KBM-7 (cell line): ENCODE data around the gene VAPA.
"Not testable (repeated sequence)": the region's sequence is repeated elsewhere in the genome, so short reads cannot be mapped to it uniquely, and the experiment has no call there.

Source experiments
- DNase-seq: peaks from one replicate; pipeline ENCODE4 v3.0.0-alpha.2; 2015
- in situ Hi-C: fragments of 300-500 bp; cut with MboI; formaldehyde crosslinking; loops from 2 replicates; pipeline ENCODE4 v1.14.3; 2020; ENCODE audit warnings: low sequenced_read_pairs, low pct_unique_long_range_greater_than_20kb, mixed read lengths

Gene VAPA

DNA sequence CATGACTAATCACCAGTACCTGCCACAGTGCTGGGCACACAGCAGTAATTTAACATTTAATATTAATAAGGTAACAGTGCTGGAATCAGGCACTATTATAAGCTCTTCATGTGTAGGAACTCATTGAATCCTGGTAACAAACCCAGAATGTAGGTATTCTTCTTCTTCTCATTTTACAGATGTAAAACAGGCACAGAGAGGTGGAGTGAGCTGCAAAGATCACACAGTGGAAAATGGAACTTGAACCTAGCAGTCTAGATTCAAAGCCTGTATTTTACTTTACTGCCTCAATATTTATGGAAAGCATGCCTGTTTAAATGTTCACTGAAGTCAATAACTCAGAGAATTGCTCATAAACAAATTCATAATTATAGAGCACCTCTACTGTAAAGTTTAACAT, 3.7 kb upstream of the VAPA start:
- in situ Hi-C loops: no loop called here
- DNase-seq: no peak

DNA sequence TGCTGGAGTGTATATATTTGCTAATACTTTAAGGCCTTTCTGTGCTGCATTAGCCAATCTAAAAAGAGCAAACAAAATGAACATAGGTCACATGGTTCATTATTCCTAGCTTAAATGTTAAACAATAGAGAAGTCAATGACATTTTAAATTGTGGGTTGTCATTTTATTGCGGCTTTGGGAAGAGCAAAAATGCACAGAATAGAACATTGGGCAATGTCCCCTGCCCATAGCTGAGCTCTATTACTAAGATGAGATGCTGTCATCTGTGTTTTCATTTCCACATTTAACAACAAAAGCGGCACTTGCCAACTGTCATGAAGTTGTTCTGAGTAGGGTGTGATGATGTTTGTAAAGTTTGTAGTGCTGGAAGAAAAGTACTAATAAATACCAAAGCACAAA, 3.2 kb upstream of the VAPA start:
- DNase-seq: no peak
- in situ Hi-C loops: no loop called here

DNA sequence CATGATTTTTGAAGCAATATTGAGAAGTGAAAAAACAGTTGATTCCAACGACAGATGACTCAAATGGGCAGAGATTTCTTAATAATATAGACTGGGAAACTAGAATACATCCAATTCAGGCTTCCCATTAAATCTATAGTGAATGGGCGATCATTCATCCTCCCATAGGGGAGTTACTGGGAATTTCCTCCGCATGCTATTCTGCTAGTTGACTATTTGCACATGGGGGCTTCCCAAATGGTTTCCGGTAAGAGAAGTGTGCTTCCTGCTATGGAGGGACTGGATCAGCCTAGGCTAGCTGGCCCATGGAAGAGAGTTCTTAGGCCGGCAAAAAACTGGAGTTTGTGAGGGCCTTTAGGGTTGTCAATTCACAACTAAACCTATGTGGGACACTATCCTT, 2.6 kb upstream of the VAPA start:
- DNase-seq: no peak
- in situ Hi-C loops: no loop called here

DNA sequence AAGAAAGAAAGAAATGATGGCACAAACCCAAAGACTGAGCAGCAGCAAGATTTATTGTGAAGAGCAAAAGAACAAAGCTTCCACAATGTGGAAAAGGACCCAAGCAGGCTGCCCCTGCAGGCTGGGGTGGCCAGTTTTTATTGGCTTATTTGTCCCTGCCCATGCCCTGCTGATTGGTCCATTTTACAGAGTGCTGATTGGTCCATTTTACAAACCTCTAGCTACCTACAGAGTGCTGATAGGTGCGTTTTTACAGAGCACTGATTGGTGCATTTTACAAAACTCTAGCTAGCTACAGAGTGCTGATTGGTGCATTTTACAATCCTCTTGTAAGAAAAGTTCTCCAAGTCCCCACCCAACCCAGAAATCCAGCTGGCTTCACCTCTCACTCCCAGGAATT, 1.5 kb upstream of the VAPA start:
- DNase-seq, in situ Hi-C loops: not testable (repeated sequence)

DNA sequence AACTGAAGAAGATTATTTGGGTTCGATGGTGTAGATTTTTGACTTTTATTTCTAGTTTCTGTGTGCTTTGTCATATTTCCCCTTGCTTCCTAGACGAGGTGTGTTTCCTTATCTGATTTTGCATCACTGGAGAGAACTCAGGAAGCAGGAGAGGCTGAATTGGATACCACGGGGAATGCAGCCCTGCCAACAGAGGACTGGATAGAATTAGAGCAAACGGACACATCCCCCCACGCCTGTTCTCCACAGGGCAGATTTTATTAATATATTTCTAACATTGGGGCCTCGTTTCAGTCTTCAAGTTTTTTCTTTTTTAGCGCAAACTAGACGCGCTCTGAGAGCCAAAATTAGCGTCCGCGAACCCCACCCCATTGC, 678 bp upstream of the VAPA start:
- in situ Hi-C loops: no loop called here
- no peak for DNase-seq

DNA sequence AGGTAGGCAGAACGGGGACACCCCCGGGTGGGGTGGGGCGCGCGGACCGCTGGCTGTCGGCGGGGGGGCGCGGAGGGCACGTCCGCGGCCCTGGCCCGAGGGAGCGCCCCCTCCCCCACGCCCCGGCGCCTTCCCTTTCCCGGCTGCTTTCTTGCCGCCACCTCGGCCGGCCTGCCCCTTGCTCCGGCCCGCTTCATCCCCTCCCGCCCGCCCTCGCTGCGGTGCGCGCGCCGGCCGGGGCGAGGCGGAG, 443 bp downstream of the VAPA start:
- no peak for DNase-seq
- in situ Hi-C loops: no loop called here

DNA sequence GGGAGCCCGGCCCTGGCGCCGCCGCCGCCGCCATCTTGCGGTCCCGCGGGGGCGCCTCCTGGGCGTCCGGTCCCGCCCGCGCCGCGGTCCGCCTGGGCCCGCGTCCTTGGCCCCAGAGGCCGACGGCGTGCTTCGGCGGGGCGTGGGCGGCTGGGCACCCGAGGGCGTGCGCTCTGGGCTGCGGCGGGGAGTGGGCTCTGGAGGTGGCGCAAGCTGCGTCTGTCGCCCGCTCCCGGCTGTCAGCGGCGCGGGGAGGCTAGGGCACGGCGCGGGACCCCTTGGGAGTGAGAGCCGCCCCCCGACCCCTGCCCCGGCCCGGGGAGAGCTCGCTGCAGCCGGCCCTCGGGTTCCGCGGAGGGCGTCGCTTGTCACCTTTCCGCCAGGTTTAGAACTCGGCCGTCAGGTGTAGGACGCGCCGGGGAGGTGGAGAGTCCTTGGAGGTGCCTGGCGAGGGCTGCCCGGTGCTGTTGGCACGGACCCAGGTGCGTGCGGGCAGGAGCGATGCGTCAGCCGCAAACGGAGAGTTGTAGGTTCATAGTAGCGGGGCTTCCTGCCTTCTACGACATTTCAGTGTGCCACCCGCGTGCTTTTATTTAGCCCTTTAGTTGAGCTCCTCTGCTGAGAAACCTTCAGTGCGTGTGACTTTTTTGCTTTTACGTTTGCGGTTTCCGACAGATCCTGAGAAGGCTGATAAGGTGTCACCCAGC, 921 bp downstream of the VAPA start:
- DNase-seq: peak; percentile 75
- in situ Hi-C loops: no loop called here

DNA sequence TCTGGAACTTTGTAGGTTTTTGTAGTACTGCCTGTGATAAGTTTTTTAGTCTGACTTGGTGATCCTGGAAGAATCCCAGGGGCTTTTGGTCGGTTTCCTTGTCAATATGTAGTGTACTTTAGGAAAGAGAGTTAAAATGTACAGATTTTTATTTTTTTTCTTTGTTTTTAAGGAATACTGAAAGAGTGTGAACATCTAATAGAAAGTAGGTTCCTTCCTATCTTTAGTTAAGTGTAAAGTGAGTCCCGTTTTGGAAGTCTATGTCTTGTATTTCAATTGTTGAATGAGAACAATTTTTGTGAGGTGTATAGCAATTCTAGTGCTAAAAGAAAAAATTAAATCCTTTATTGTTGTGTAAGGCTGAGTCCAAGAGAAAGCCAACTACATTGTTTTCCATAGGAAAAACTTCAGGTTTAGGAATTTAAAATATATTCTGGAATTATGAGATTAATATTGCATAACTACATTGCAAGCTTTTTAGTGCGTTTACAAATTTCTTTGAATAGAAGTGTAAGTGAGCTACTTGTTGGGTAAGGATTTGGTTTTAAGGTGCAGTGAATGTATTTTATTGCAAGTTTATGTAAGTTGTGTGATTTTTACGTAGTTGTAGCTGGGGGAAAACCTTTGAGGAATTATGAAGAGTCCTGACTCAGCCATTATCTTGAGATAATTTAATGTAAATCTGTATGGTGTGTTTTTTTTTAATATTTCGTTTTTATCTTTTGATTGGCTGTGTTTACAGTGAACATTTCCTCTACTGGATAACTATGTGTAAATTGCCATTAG, 1.7 kb downstream of the VAPA start:
- in situ Hi-C loops: no loop called here
- DNase-seq: no peak

DNA sequence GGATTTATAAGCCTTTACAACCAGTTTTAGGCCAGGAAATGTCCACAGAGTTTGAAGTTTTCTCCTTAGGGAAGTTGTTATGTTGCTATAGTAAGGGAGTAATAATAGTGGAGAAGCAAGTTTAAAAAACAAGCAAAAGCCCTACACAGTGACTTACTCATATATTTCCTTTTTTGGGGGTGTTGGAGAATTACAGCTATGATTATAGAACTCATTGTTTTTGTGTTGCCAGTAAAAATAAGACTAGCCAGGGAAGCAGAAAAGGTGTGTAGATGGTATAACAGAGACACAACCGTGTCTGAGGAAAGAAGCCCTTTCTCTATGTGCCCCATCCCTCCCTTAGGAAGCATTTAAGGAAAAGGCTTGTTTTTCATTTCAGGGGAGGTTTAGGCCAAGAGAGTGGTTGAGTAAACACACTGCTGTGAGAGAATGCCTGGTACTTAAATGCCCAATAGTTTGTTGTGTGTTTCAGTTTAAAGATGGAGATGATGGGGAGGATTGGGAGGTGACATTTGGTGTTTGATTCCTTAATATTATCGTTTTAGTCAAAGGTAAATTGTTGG, 2.3 kb downstream of the VAPA start:
- DNase-seq: no peak
- in situ Hi-C loops: no loop called here

DNA sequence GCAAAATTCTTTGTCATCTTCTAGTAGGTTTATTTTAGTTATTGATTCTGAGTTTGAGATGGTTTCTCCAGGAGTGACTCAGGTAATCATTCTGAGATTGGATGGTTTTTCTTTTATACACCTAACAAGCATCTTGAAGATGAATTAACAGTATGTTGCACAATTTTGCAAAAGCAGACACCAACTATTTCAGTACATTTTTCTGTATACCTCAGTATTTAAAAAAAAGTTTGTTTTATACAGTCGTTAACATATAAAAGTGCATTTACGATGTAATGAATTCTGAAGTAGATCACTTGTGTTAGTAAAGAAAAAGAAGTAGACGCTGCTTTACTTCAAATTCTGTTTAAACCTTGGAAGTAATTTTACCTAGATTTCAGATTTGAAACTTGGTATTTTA, 3.0 kb downstream of the VAPA start:
- in situ Hi-C loops: no loop called here

DNA sequence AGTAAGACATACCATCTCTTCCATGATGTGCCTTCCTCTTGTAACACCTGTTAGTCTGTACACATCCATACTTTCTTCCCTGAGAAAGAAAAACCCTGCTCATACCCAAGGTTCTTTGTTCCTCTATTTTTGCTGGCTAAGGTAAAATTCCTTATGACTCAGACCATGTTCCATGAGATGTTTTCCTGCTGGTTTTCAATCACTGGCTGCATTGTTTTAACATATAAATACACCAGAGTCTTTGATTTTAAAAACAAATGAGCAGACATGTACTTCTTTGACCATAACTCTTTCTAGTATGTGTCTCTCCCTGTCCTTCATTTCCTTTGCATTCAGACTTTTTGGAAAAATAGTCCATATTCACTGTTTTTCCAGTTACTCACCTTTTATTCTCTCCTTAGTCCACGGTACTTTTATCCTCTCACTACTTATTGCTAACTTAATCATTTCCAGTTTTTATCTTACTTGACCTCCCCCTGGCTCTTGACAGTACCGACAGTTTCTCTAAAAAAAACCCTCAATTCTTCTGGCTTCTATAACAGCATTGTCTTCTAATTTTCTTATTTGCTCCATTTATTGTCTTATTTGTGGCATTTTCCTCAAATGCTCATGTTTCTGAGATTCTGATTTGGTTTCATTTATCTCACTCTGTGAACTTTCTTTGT, 4.3 kb downstream of the VAPA start:
- in situ Hi-C loops: no loop called here
- no peak for DNase-seq

More for the DNA sequence above, 3.0 kb downstream of the VAPA start:
- DNase-seq: no peak

DNA sequence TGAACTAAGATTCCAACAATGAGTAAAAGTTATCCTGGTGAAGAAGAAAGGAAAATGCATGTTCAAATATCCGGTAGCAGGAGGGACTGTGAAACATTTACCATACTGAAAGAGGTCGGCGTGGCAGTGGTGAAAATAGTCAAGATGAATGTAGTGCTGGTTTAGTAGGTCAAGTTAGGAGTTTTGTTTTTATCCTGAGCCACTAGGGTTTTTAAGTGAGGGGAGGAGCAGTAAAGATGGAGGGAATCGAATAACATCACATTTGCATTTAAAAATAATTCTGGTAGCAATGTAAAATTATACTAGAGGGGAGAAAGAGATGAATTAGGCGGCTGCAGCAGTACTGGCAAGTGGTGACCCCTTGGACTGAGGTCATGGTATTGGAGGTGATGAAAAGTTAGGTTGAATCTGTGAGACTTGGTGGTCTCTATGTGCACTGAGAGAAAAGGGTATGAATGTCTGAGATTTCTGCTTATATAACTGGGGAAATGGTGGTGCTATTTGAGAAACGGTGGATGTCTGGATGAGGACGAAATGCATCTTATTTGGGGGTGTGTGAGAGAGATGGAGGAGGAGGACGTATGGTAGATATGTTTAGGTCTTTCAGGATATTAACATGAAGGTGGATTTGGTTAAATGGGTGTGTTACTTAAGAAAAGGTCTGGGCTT, 5.9 kb downstream of the VAPA start:
- DNase-seq: no peak
- in situ Hi-C loops: no loop called here

DNA sequence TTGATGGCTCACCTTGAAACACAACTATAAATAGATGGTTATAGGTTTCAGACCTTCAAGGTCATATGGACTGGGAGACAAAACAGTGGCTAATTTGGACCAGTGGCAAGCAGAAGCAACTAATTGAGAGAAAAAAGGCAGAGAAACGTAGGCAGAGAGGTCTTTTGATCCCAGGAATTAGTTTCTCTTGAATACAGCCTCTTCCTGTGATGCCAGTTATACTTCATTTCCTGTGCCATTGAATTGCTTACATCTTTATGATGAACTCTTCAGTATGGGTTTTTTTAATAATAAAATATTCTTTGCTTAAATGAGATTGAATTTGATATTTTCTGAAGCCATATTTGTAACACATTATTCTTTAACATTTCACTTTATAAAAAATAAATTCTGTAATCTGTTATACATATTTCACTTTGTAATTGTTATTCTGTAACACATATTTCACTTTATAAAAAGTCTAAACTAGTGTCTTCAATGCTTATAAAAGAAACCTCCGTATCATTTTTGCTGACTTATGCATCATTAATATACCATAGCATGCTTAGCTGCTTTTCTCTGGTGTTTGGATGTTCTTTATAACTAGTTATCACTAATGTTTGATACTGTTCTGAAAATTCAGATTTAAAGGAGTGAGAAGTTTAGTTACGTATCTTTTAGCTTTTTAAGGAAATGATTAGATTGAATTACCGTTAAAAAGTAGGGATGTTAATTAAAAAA, 8.9 kb downstream of the VAPA start:
- no peak for DNase-seq
- in situ Hi-C loops: no loop called here

DNA sequence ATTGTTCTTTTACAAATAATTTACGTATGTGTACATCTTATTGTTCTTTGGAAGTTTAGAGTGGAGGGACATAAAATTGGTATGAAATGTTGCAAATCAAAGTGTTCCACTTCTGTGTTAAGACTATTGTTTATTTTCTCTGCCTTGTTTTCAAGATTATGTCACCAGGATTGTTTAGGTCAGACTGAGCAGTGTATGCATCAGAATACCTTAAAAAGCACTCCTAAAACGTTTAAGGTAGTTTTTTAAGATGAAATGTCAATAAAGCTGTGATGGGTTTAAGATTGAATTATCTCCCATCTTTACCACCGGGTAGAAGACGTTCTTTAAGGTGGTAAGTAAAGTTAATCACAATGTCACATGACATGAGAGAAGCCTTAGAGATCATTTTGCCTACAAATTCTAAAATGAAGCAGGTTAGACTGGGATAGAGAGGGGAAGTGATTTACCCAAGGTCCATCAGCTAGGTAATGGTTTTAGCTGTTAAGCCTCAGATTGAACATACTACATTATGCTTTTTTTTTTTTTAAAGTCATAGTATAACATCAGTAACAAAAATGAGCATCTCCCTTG, 10.6 kb downstream of the VAPA start:
- no peak for DNase-seq
- in situ Hi-C loops: no loop called here

DNA sequence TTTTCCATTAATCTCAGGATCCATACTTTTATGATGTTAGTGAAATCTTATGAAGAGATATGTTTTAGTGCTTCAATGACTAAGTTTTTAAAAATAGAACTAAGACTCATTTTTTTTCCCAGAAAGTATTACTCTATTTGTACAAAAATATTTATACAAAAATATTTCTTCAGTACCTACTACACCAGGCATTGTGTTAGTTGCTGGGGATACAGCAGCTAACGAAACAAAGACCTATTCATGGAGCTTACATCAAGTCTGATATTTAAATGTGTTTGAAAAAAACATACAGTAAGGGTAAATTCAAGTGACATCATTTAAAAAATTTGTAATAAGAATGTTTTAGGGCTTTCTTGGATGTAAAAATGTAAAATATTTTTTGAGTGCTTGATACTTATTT, 11.6 kb downstream of the VAPA start:
- no peak for DNase-seq
- in situ Hi-C loops: no loop called here

DNA sequence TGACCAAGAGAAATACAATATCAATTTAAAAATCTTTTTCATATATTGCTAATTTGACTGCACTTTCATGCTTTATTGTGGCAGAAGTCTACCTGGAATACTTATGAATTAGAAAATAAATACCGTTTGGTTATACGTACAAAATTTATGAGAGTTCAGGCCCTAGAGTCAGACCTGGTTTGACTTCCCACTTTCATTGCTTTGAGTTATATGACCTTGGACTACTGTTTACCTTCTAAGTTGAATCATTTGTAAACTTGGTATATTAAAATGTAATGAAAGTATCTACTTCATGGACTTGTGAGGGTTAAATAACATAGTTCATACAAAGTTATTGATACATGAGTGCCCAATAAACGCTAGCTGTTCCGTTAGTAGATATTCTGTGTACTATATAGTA, 12.0 kb downstream of the VAPA start:
- in situ Hi-C loops: no loop called here
- DNase-seq: no peak

DNA sequence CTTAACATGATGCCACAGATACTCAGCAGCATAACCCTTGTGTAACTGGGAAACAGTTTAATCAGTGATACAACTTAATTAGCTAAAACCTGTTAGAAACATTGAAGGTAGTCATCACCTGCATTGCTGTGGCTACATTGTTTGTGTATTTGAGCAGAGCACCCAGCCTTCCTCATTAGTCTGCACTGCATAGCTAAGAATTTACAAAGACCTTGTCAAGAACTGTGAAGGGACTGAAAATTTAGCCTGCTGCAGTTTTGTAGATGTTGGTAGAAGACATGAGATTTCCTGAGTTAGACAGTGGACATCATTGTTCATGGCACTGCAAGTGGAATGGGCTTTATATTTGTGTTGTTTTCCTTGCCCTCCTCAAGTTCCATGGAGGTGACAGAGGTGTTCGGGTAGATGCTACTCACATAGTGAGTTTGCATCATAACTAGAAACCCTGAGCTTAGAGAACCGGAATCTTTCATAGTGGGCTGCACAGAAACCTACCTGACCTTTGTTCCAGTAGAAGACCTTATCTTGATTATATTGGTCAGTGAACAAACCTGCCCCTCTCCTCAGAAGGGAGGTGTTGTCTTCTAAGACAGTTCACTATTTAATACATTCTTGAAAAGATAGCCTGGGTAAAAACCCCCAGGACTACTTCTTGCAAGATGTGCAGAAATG, 12.5 kb downstream of the VAPA start:
- no peak for DNase-seq
- in situ Hi-C loops: no loop called here

DNA sequence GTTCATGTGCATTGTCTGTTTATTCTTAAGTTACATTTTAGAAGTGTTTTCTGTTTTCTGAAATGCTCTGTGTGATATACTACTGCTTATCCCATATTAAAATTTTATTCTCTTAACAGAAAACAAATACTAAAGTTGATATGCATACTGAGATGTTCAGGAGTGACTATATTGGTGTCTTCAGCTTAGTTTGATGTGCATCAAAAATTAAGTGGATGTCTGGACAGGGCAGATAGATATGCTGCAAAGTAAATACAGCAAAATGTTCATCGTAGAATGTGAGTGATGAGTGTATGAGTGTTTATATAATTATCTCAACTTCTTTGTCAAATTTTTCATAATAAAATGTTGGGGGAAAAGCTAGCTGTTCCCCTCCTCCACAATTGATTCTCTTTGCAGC, 13.2 kb downstream of the VAPA start:
- DNase-seq: no peak
- in situ Hi-C loops: no loop called here
